ENCODE measurements around the gene SOST. TPM values are rescaled to one million over a fixed set of nuclear protein-coding genes. Genes with fewer than 3 reads are reported as not detected.
A peak's percentile ranks its signal among the peaks of the same experiment; 100 is the strongest.

Gene SOST
- total and polyA plus RNA-seq, 4 donors, result 0.02 to 0.04 TPM; not detected in 2

- peaks cover 0 to 19% (median 7%) of the 10 kb centered on the region in 3 donors for H3K27me3 ChIP-seq (ENCODE audit: control insufficient read depth in 3 of 3, insufficient read depth in 3 of 3, low read length in 2 of 3)
- DNase-seq, result peak in 1 of 3 donors; percentile 54
- 78 to 80% methylated on average over 15 of the region's 15 CpGs for WGBS, 2 donors
- no peak overlapping the region for H3K9ac ChIP-seq (ENCODE audit: insufficient read depth in 1 of 2, low read length in 2 of 2)
- no peak overlapping the region for H3K27ac ChIP-seq (ENCODE audit: low read depth in 1 of 2, low read length in 1 of 2)
- no peaks in the 10 kb centered on the region for H3K9me3 ChIP-seq (ENCODE audit: control insufficient read depth in 4 of 4, insufficient read depth in 3 of 4, low read length in 3 of 4)
- ATAC-seq (ENCODE audit: insufficient read depth, low FRiP score), result no peak
- H3K4me3 ChIP-seq, result no peak overlapping the region
- H3K36me3 ChIP-seq (ENCODE audit: control insufficient read depth in 4 of 4, insufficient read depth in 4 of 4, low read length in 4 of 4), result no peaks in the 10 kb centered on the region
- peaks cover 0 to 4% (median 4%) of the 10 kb centered on the region in 5 donors for H3K4me1 ChIP-seq (ENCODE audit: control insufficient read depth in 5 of 5, insufficient read depth in 5 of 5, low read length in 5 of 5)
- no peak for TF ChIP-seq CTCF (IDR thresholded peaks at IDR 0.05; ENCODE audit: control extremely low read depth, extremely low read depth)
Measured at GRCh38 chr17:43782913-43783680, 24.5 kb upstream of the SOST start.

GRCh38 chr17:43780135-43780534 is 21.5 kb upstream of the SOST start, which contains the start of gene CFAP97D1:
CFAP97D1 (plus strand) TSS chr17:43780435; CDS start chr17:43780463, 28 bp downstream.
- DNase-seq (no peak), ATAC-seq (ENCODE audit: insufficient read depth, low FRiP score) (no peak)
- peaks cover 0 to 19% (median 7%) of the 10 kb centered on the region in 3 donors for H3K27me3 ChIP-seq (ENCODE audit: control insufficient read depth in 3 of 3, insufficient read depth in 3 of 3, low read length in 2 of 3)
- H3K36me3 ChIP-seq (ENCODE audit: control insufficient read depth in 4 of 4, insufficient read depth in 4 of 4, low read length in 4 of 4), result peaks cover 0 to 9% (median 3%) of the 10 kb centered on the region in 4 donors
- 29 to 39% methylated on average over 7 of the region's 7 CpGs for WGBS, 2 donors
- H3K4me3 ChIP-seq, result no peak within 1 kb of the TSS
- H3K27ac ChIP-seq (ENCODE audit: low read depth in 1 of 2, low read length in 1 of 2), result peak within 1 kb of the TSS; percentile 83 to 99
- H3K4me1 ChIP-seq (ENCODE audit: control insufficient read depth in 5 of 5, insufficient read depth in 5 of 5, low read length in 5 of 5), result peaks cover 0 to 18% (median 4%) of the 10 kb centered on the region in 5 donors
- H3K9ac ChIP-seq (ENCODE audit: insufficient read depth in 1 of 2, low read length in 2 of 2), result peak within 1 kb of the TSS in 1 of 2 donors; percentile 54
- H3K9me3 ChIP-seq (ENCODE audit: control insufficient read depth in 4 of 4, insufficient read depth in 3 of 4, low read length in 3 of 4), result no peaks in the 10 kb centered on the region
- no peak for TF ChIP-seq CTCF (IDR thresholded peaks at IDR 0.05; ENCODE audit: control extremely low read depth, extremely low read depth)

GRCh38 chr17:43779145-43780125 is 20.8 kb upstream of the SOST start:
- WGBS, 2 donors, result 4 to 6% methylated on average over 25 to 26 of the region's 26 CpGs
- ATAC-seq (ENCODE audit: insufficient read depth, low FRiP score), result no peak

More at GRCh38 chr17:43779145-43780125, 20.8 kb upstream of the SOST start:
- Histone ChIP-seq H3K4me1 (ENCODE audit: control insufficient read depth in 5 of 5, insufficient read depth in 5 of 5, low read length in 5 of 5) (peaks cover 0 to 19% (median 4%) of the 10 kb centered on the region in 5 donors), H3K36me3 (ENCODE audit: control insufficient read depth in 4 of 4, insufficient read depth in 4 of 4, low read length in 4 of 4) (peaks cover 1 to 16% (median 6%) of the 10 kb centered on the region in 4 donors), H3K9ac (ENCODE audit: insufficient read depth in 1 of 2, low read length in 2 of 2) (peak overlapping the region; percentile 54 to 99), H3K9me3 (ENCODE audit: control insufficient read depth in 4 of 4, insufficient read depth in 3 of 4, low read length in 3 of 4) (no peaks in the 10 kb centered on the region), H3K27me3 (ENCODE audit: control insufficient read depth in 3 of 3, insufficient read depth in 3 of 3, low read length in 2 of 3) (peaks cover 0 to 19% (median 5%) of the 10 kb centered on the region in 3 donors), H3K27ac (ENCODE audit: low read depth in 1 of 2, low read length in 1 of 2) (peak overlapping the region; percentile 83 to 99), H3K4me3 (no peak overlapping the region)
- TF ChIP-seq CTCF (IDR thresholded peaks at IDR 0.05; ENCODE audit: control extremely low read depth, extremely low read depth), result no peak
- no peak for DNase-seq
